SK-N-SH (cell line): ENCODE results near the gene CARM1. TPM values are rescaled to one million over a fixed set of nuclear protein-coding genes. Genes with fewer than 3 reads are reported as not detected.

Experiments used
- CTCF ChIA-PET: fragments of 300-600, 350-600 bp; formaldehyde crosslinking; extraction: SDS; loops from one replicate; lab custom pipeline; 2021; lab: Yijun Ruan, JAX
- POLR2A ChIA-PET: fragments of 350-600 bp; sonication (Branson Sonifier 250); formaldehyde crosslinking; extraction: SDS; loops from one replicate; lab custom pipeline; 2020; ENCODE audit warnings: antibody characterized with exemption, inconsistent platforms; lab: Yijun Ruan, JAX
- DNase-seq: peaks from one replicate; pipeline ENCODE4 v3.0.0; 2012
- H2AFZ ChIP-seq: fragments of 200-600 bp; sonication (generic); 2 replicates; pipeline ENCODE4 v1.8.1; 2016; ENCODE audit warnings: antibody characterized with exemption, mild to moderate bottlenecking, low read depth
- H3F3A ChIP-seq: fragments of 200-600 bp; sonication (generic); replicated peaks from 2 replicates; pipeline ENCODE3; 2016; ENCODE audit warnings: antibody characterized with exemption, mild to moderate bottlenecking; ENCODE audit not compliant: insufficient read depth
- H3K27ac ChIP-seq, 2 experiments: fragments of 200-500 bp in 1 of 2; fragments of 200-600 bp in 1 of 2; sonication (Bioruptor generic) in 1 of 2; sonication (generic), shearing (Covaris generic) in 1 of 2; 2 replicates each; pipeline versions ENCODE4 v1.5.1 to v1.6.1; 2014 to 2016; ENCODE audit warnings: low read depth in 2 of 2, inconsistent platforms in 1 of 2, low read length in 1 of 2, mild to moderate bottlenecking in 1 of 2, mixed read lengths in 1 of 2
- H3K27me3 ChIP-seq: fragments of 200-600 bp; sonication (generic), shearing (Covaris generic); 2 replicates; pipeline ENCODE4 v1.6.1; 2016; ENCODE audit warnings: mixed run types; ENCODE audit not compliant: insufficient read depth
- H3K36me3 ChIP-seq, 2 experiments: fragments of 200-500 bp in 1 of 2; fragments of 200-600 bp in 1 of 2; sonication (Bioruptor generic) in 1 of 2; sonication (generic) in 1 of 2; replicated peaks in 1 of 2; 2 replicates each; pipeline versions ENCODE3 to v1.5.1; 2014 to 2016; ENCODE audit warnings: low read length in 1 of 2, mild to moderate bottlenecking in 1 of 2; ENCODE audit not compliant: insufficient read depth in 2 of 2, control insufficient read depth in 1 of 2
- H3K4me1 ChIP-seq, 2 experiments: fragments of 200-500 bp in 1 of 2; fragments of 200-600 bp in 1 of 2; sonication (Bioruptor generic) in 1 of 2; sonication (generic), shearing (Covaris generic) in 1 of 2; 2 replicates each; pipeline versions ENCODE4 v1.5.1 to v1.6.1; 2014 to 2016; ENCODE audit warnings: low read depth in 1 of 2, low read length in 1 of 2, mixed run types in 1 of 2; ENCODE audit not compliant: insufficient read depth in 2 of 2, control insufficient read depth in 1 of 2
- H3K4me2 ChIP-seq: fragments of 200-600 bp; sonication (generic), shearing (Covaris generic); 2 replicates; pipeline ENCODE4 v1.6.1; 2017; ENCODE audit warnings: mixed run types
- H3K4me3 ChIP-seq, 2 experiments: fragments of 200-500 bp in 1 of 2; fragments of 200-600 bp in 1 of 2; sonication (Bioruptor generic) in 1 of 2; sonication (generic), shearing (Covaris generic) in 1 of 2; 2 replicates each; pipeline versions ENCODE4 v1.5.1 to v1.8.1; 2014 to 2016; ENCODE audit warnings: low read depth in 2 of 2, inconsistent platforms in 1 of 2, low read length in 1 of 2, mild to moderate bottlenecking in 1 of 2, mixed read lengths in 1 of 2, moderate library complexity in 1 of 2
- H3K79me2 ChIP-seq: fragments of 200-600 bp; sonication (generic); 2 replicates; pipeline ENCODE4 v1.8.1; 2017; ENCODE audit warnings: mild to moderate bottlenecking; ENCODE audit not compliant: insufficient read depth
- H3K9ac ChIP-seq: fragments of 200-600 bp; sonication (generic); 2 replicates; pipeline ENCODE4 v1.6.1; 2017; ENCODE audit warnings: mixed run types
- H3K9me2 ChIP-seq: fragments of 200-600 bp; sonication (generic); 2 replicates; pipeline ENCODE4 v1.6.1; 2017; ENCODE audit warnings: mixed run types
- H3K9me3 ChIP-seq: fragments of 200-600 bp; sonication (generic); 2 replicates; pipeline ENCODE4 v1.6.1; 2017; ENCODE audit warnings: mixed run types, mild to moderate bottlenecking, moderate library complexity
- H4K20me1 ChIP-seq: fragments of 200-600 bp; sonication (generic); 2 replicates; pipeline ENCODE4 v1.6.1; 2017; ENCODE audit warnings: mild to moderate bottlenecking, mixed run types; ENCODE audit not compliant: insufficient read depth
- CHD2 ChIP-seq: fragments of 150-350 bp; IDR thresholded peaks from 2 replicates; pipeline ENCODE4 v1.6.1; 2018; ENCODE audit warnings: low read length; ENCODE audit not compliant: partially characterized antibody
- CTCF ChIP-seq: fragments of 200-600 bp; sonication (generic); IDR thresholded peaks from 2 replicates; pipeline ENCODE4 v1.6.1; 2017; ENCODE audit warnings: antibody characterized with exemption, mild to moderate bottlenecking, moderate library complexity
- EP300 ChIP-seq, 2 experiments: IDR thresholded peaks; 2 replicates each; pipeline versions ENCODE4 v1.4.0 to v1.6.1; 2012; ENCODE audit warnings: borderline replicate concordance in 1 of 2, low read depth in 1 of 2, low read length in 1 of 2
- EZH2phosphoT487 ChIP-seq: fragments of 200-600 bp; sonication (generic); IDR thresholded peaks from 2 replicates; pipeline ENCODE4 v1.6.1; 2017; ENCODE audit warnings: low read depth, mixed run types, mild to moderate bottlenecking, antibody characterized with exemption, moderate library complexity, borderline replicate concordance
- FOXM1 ChIP-seq: IDR thresholded peaks from 2 replicates; pipeline ENCODE4 v1.4.0; 2012; ENCODE audit warnings: low read depth, mild to moderate bottlenecking
- MXI1 ChIP-seq: IDR thresholded peaks from 2 replicates; pipeline ENCODE4 v1.6.1; 2012; ENCODE audit warnings: mild to moderate bottlenecking, low read depth, low read length, improper control_type of control experiment
- NFIC ChIP-seq: IDR thresholded peaks from 2 replicates; pipeline ENCODE4 v1.4.0; 2012; ENCODE audit warnings: borderline replicate concordance
- PBX3 ChIP-seq: IDR thresholded peaks from 2 replicates; pipeline ENCODE4; 2012
- RAD21 ChIP-seq: IDR thresholded peaks from 2 replicates; pipeline ENCODE4 v1.6.1; 2012; ENCODE audit warnings: mild to moderate bottlenecking, low read length
- RFX5 ChIP-seq: IDR thresholded peaks from 2 replicates; pipeline ENCODE4 v1.6.1; 2012; ENCODE audit warnings: mild to moderate bottlenecking, improper control_type of control experiment, low read length
- TAF1 ChIP-seq: IDR thresholded peaks from 2 replicates; pipeline ENCODE4 v1.6.1; 2012; ENCODE audit warnings: low read depth, mild to moderate bottlenecking, low read length, moderate library complexity, borderline replicate concordance
- TCF12 ChIP-seq: IDR thresholded peaks from 2 replicates; pipeline ENCODE4 v1.4.0; 2012
- ZBTB33 ChIP-seq: IDR thresholded peaks from 2 replicates; pipeline ENCODE4 v1.4.0; 2012; ENCODE audit warnings: low read depth, borderline replicate concordance
- WGBS: methylation state at CpG from one replicate; pipeline ENCODE4 v1.1.6; 2017; ENCODE audit warnings: low lambda C conversion rate; 5-methylcytosine and 5-hydroxymethylcytosine counted together
- polyA plus RNA-seq, 3 experiments: library from polyadenylated mRNA; depleted of rRNA; stranded (reverse); fragments of >200 nt; gene quantifications; 2 replicates each; pipeline ENCODE4 v1.2.3, GENCODE V29; 2012

Gene CARM1
- polyA plus RNA-seq, 1 of the 3 experiments (the other 2 are of a cell fraction): 62.2 TPM

GRCh38 chr19:10929402-10929794, 58.0 kb downstream of the CARM1 start:
- Histone ChIP-seq H3K27me3 (no peaks in the 10 kb centered on the region), H3K9me2 (no peaks in the 10 kb centered on the region), H3K36me3 (peaks cover 6 to 19% of the 10 kb centered on the region in 2 experiments), H3K79me2 (peaks cover 66% of the 10 kb centered on the region), H3K4me3 (peak overlapping the region; percentile 74 to 89), H3K9me3 (no peaks in the 10 kb centered on the region), H2AFZ (no peak overlapping the region), H3K27ac (no peak overlapping the region), H3K4me1 (peaks cover 4 to 15% of the 10 kb centered on the region in 2 experiments; a peak in 1 of 4 replicates), H3F3A (peaks cover 5% of the 10 kb centered on the region), H4K20me1 (peaks cover 5% of the 10 kb centered on the region; the same call in 1 of the 2 replicates), H3K9ac (peak overlapping the region; percentile 75), H3K4me2 (peak overlapping the region; percentile 97)
- DNase-seq: no peak
- ChIA-PET CTCF (interaction anchor here (1.1 to 3.3 kb wide), 5 partner anchors 11 to 197 kb away, joined by 3 to 16 read pairs (median 5); partner anchors contain the start of gene CARM1), POLR2A (no interaction called here)
- no peak for TF ChIP-seq EZH2phosphoT487
- TF ChIP-seq ZBTB33: no peak
- TF ChIP-seq CHD2: no peak
- TF ChIP-seq NFIC: no peak
- no peak for TF ChIP-seq PBX3
- TF ChIP-seq TAF1: no peak
- TF ChIP-seq RAD21: no peak
- TF ChIP-seq MXI1: no peak
- TF ChIP-seq EP300 (IDR thresholded peaks at IDR 0.05; ENCODE audit: borderline replicate concordance in 1 of 2, low read depth in 1 of 2, low read length in 1 of 2): no peak
- no peak for TF ChIP-seq FOXM1
- TF ChIP-seq TCF12: no peak
- TF ChIP-seq RFX5: no peak
- no peak for TF ChIP-seq CTCF
- WGBS: 10% methylated on average over 23 of the region's 27 CpGs
